GM21423 (cell line): ENCODE measurements around the gene ACP7.
"Not testable (repeated sequence)": the region's sequence is repeated elsewhere in the genome, so short reads cannot be mapped to it uniquely, and the experiment has no call there.

Experiments
- ATAC-seq: cut with Tn5 transposase; IDR thresholded peaks from one replicate; pipeline ENCODE4 v1.9.1; 2021; ENCODE audit warnings: mild to moderate bottlenecking, moderate library complexity; ENCODE audit not compliant: unreplicated experiment

ACP7 gene

DNA sequence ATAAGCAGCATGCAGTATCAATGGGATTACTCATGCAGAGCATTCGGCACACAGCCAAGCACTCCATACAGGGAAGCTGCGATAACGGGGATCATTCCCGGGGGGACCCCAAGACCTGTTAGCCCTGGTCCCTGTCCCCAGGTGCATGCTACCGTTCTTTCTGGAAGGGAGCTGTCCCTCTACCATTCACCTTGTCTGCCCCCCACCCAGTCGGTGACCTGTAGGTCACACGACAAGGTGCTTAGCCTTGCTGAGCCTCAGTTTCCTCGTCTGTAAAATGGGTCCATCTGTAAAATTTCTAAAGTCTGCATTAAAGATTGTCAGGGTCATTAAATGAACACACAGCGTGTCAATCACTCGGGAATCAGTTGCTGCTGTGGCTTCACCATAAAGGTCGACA is 6.8 kb upstream of the ACP7 start:
- no peak for ATAC-seq

DNA sequence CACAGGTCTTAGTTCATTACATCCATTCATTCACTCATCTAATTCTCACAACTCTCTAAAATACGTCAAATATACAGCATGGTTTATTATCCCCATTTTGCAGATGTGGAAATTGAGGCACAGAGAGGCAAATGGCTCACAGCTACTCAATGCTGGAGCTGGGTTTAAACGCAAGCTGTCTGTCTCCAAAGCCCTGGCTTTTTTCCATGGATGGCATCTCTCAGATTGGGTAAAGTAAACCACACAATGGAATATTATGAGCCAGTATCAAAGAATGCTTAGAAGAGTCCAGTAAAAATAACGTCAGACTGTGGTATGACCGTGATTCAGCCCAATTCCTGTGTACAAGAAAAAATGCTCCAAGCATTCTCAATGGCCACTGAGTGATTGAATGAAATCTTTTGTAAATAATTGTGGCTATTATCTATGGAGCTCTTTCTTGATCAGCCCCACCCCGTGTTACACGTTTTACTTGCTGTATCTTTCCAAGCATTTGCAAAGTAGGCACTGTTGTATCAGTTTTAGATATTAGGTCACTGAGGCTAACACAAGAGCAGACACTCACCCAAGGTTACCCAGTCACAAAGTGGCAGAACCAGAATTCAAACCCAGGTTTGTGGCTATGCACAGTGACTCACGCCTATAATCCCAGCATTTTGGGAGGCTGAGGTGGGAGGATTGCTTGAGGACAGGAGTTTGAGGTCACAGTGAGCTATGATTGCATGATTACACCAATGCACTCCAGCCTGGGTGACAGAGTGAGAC is 5.5 kb upstream of the ACP7 start:
- ATAC-seq, result no peak

GRCh38 chr19:39080431-39080830 is 3.7 kb upstream of the ACP7 start:
- no peak for ATAC-seq

- ATAC-seq, result no peak
Observed at GRCh38 chr19:39082167-39082566, 2.0 kb upstream of the ACP7 start.

- no peak for ATAC-seq
Observed at GRCh38 chr19:39082745-39083598, 1.2 kb upstream of the ACP7 start.

DNA sequence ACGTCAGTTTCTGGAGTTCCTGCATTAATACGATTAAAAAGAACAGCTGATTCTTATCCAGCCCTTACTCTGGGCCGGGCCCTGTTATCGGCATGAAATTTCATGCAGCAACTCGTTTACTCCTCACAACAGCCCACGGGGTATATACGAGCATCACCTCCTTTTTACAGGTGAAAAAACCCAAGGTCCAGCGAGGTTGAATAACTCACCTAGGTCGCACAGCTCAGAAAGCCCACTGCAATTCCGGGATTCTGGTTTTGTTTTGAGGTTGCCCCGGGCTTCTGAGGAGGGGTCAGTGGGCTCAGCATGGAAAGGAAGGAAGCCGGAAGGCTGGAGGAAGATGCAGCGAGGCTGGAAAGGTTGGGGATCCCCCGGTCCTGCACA is 577 bp upstream of the ACP7 start:
- no peak for ATAC-seq

DNA sequence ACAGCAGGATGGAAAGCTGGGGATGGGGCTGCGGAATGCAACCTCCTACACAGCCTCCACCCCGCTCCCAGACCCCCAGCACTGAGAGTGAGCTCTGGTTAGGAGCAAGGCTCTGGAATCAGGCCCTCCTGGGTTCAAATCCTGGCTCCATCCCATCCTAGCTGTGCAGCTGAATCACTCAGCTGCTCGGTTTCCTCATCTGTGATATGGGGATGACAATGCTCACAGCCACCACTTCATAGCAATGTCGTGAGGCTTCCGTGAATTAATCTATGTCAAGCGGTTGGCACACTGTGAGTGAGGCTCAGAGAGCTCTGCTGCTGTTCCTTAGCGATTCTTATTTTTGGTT is 538 bp downstream of the ACP7 start:
- no peak for ATAC-seq

DNA sequence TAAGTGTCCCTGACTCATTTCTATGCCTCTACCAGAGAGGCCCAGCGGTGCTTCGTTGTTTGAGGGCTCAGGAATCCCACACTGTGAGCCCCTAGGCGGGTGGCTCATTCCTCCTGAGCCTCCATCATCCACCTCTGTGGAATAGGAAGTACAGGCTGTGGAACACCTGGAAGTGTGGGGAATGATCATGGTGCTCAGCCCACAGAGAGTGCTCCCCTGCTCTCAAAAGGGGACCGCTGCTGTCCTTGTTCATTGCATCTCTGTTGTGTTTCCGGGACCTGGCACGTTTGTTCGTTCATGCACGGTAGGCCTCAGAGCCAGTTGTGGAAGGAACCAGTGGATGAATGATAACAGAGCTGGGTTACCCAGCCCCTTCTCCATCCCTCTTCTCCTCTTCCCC is 1.2 kb downstream of the ACP7 start:
- ATAC-seq, result no peak

DNA sequence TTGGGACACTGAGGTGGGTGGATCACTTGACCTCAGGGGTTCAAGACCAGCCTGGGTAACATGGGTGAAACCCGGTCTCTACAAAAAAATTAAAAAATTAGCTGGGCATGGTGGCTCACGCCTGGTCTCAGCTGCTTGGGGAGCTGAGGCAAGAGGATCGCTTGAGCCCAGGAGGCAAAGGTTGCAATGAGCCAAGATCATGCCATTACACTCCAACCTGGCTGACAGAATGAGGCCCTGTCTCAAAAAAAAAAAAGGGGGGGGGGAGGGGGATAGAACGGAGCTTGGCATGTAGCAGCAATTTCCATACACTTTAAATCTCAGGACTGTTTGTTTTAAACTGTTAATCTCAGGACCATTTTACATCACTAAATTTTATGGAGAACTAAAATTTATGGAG is 2.2 kb downstream of the ACP7 start:
- no peak for ATAC-seq

- ATAC-seq, result no peak
Observed at GRCh38 chr19:39087907-39088686, 3.9 kb downstream of the ACP7 start.

DNA sequence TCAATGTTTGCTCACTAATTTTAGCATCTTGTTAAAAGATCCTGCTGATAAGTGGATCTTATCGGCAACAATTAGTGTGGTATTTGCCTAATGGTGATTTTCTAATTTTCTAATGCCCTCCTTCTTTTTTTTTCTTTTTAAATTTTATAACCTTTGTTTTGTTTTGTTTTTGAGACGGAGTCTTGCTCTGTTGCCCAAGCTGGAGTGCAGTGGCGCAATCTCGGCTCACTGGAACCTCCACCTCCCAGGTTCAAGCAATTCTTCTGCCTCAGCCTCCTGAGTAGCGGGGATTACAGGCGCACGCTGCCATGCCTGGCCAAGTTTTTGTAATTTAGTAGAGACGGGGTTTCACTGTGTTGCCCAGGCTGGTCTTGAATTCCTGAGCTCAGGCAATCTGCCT is 5.8 kb downstream of the ACP7 start:
- ATAC-seq, result not testable (repeated sequence)

DNA sequence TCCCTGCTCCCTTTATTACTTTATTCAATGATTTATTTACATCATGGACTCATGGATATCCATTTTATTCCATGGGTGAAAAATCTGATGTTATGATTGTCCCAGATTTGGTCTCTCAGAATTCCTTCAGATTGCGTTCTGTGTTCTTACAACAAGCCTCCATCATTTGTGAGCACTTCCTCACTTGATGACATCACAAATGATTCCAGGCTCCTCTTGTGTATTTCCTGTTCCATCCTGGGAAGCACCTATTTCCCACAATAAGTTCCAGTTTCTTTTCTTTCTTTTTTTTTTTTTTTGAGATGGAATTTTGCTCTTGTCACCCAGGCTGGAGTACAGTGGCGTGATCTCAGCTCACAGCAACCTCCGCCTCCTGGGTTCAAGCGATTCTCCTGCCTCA is 6.7 kb downstream of the ACP7 start:
- ATAC-seq, result no peak

DNA sequence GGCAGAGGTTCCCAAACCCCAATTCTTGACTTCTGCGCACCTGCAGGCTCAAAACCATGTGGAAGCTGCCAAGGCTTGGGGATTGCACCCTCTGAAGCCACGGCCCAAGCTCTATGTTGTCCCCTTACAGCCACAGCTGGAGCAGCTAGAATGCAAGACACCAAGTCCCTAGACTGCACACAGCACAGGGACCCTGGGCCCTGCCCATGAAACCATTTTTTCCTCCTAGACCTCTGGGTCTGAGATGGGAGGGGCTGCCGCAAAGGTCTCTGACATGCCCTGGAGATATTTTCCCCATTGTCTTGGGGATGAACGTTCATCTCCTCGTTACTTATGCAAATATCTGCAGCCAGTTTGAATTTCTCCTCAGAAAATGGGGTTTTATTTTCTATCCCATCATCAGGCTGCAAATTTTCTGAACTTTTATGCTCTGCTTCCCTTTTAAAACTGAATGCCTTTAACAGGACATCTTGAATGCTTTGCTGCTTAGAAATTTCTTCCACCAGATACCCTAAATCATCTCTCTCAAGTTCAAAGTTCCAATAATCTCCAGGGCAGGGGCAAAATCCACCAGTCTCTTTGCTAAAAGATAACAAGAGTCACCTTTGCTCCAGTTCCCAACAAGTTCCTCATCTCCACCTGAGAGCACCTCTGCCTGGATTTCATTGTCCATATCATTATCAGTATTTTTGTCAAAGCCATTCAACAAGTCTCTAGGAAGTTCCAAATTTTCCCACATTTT is 11.8 kb downstream of the ACP7 start:
- not testable (repeated sequence) for ATAC-seq

DNA sequence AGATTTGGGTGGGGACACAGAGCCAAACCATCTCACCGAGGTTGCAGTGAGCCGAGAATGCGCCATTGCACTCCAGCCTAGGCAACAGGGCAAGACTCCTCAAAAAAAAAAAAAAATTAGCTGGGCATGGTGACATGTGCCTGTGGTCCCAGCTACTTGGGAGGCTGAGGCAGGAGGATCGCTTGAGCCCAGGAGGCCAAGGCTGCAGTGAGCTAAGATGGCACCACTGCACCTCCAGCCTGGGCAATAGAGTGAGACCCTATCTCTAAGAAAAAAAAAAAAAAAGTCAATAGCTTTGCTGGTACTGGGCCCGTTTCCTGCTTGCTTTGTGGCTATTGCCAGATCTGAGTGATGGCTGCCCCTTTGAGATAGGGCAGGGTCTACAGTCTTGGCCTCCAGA is 13.1 kb downstream of the ACP7 start:
- no peak for ATAC-seq

GRCh38 chr19:39097721-39098120 is 13.6 kb downstream of the ACP7 start:
- ATAC-seq, result no peak

GRCh38 chr19:39098365-39099269 is 14.4 kb downstream of the ACP7 start:
- ATAC-seq, result no peak

GRCh38 chr19:39099341-39099740 is 15.2 kb downstream of the ACP7 start:
- no peak for ATAC-seq

DNA sequence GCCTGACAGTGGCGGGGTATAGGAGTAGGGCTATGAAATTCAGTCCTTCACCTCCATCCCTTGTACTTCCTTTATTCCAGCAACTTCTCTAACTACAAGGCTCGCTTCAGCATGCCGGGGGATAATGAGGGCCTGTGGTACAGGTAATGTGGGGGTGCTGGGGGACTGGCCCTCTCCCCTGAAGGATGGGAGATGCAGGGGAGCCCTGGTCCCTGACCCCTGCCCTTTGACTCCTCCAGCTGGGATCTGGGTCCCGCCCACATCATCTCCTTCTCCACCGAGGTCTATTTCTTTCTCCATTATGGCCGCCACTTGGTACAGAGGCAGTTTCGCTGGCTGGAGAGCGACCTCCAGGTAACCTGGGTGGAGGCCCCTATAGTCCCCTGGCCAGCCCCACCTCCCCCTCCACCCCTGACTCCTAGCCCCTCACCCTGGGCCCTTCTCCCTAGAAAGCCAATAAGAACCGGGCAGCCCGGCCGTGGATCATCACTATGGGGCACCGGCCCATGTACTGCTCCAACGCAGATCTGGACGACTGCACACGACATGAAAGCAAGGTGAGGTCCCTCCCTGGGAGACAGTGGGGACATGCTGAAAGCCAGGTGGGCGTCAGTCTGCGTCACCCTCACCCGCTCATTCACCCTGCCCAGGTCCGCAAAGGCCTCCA is 16.5 kb downstream of the ACP7 start:
- no peak for ATAC-seq

GRCh38 chr19:39103151-39103550 is 19.0 kb downstream of the ACP7 start:
- ATAC-seq, result no peak
